ENCODE data around the gene PMS1. TPM values are rescaled to one million over a fixed set of nuclear protein-coding genes. Genes with fewer than 3 reads are reported as not detected.

PMS1 gene
- total RNA-seq, 1 donor from 2014 or later = 35.7 TPM

Other genes with a start within 250 kb of the PMS1 start
- 2.8 TPM in 2 replicates for gene SLC40A1, start 203.7 kb upstream of the PMS1 start, total RNA-seq
- gene ASNSD1, start 123.0 kb upstream of the PMS1 start, total RNA-seq = 38.5 and 39.8 TPM in 2 replicates
- 3.2 and 5.2 TPM in 2 replicates for gene ANKAR, start 109.8 kb upstream of the PMS1 start, total RNA-seq
- 8.3 and 8.5 TPM in 2 replicates for gene OSGEPL1, start 21.7 kb upstream of the PMS1 start, total RNA-seq
- 75.6 and 80.6 TPM in 2 replicates for gene ORMDL1, start 111 bp upstream of the PMS1 start, total RNA-seq

Measured in T-helper 1 cell treated with Interleukin-12 subunit alpha and Interleukin-12 subunit beta and Interleukin-4 antibody, amounts not matched to agents 30 ng/mL and 1 ng/mL, for 36 hours (primary cell).